SHP77 treated with DMSO at 0.1 percent for 48 hours (cell line): ENCODE results near the gene SCGN.
A peak's percentile ranks its signal among the peaks of the same experiment; 100 is the strongest.

Source experiments
- DNase-seq: peaks from one replicate; lab custom pipeline; 2025; lab: John Stamatoyannopoulos, UW

The SCGN gene

DNA sequence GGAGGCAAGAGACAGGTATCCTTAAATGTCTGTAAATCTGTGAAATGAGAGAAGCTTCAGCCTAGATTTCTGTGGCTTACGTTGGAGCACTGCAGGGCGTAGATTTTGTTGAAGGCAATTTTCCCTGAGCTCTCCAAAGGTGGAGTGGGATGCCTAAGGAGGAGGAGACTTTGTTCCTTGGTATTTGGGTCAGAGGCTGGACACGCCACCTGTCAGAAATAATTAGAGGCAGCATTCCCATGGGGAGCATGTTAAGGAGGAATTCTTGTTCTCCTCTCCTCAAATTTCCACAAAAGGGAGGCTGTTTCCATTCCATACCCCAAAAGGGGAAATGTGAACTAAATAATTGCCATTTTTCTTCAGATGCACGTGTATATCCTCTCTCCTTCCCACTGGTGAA is 11.1 kb upstream of the SCGN start:
- no peak for DNase-seq

DNA sequence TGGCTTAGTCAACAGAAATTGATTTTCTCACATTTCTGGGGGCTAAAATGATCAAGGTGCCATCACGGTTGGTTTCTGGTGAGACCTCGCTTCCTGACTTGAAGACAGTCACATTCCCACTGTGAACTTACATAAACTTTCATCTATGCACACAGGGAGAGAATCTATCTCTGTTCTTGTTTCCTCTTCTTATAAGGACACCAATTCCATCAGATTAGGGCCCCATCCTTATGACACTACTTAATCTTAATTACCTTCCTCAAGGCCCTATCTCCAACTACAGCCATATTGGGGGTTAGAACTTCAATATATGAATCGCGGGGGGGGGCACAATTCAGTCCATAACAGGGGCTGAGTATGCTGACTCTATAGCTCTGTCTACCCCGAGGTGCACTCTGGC is 10.6 kb upstream of the SCGN start:
- DNase-seq = no peak

DNA sequence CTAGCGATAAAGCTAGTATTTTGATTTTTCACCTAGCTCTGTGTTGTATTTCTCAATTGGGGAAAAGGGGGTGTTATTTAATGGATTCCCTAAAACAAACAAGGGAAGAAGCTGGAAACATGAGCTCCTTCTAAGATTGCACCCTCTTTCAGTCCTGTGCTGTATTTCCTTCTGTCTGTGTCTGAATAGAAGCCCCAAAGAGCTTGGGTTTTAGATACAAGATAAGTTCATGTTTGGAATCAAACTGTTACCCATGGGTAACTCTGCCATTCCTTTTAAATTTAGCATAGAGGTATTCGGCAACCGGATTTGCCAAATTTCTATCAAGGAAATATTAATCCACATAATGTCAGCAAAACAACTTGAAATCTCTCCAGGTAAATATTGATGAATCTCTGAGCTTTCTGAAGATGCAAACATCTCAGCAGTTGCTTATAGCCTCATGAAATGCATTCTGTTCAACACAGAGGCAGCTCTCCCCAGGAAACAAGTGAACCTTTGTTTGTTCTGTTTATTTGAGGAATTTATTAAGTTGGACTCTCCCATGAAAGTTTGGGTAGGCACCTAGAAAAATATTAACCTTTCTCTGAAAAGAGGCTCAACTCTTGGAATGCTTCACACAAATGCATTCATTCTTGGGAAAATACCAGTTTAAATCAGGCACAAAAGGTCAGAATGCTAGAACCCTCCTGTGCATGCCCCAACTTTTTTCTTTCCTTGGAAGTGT is 9.9 kb upstream of the SCGN start:
- no peak for DNase-seq

DNA sequence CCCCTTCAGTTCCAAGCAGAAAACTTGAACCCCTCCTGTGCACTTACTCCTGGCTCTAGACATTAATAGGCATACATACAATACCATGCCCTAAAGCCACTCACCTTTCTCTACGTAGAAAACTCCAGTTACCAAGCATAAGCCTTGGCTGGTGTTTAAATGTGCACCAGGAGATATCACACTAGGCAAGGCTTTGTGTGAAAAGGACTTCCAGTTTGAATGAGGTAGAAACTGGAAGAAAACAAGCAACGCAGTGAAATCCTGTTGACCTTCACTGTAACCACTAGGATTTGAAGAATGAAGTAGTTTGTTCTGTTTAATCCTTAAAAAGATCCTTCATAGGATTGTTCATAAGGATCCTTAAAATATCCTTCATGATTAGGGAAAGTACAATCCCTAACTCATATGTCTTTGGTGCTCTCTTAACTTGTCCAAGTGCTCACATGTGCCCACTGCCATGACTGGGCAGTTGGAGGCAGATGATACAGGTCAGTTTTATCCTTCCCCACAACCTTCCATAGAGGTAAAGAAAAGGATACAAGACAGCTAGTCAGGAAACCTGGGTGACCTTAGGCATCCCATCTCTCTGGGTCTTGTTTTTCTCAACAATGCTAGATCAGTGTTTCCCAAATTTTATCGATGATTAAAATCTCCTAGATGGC is 9.2 kb upstream of the SCGN start:
- no peak for DNase-seq

DNA sequence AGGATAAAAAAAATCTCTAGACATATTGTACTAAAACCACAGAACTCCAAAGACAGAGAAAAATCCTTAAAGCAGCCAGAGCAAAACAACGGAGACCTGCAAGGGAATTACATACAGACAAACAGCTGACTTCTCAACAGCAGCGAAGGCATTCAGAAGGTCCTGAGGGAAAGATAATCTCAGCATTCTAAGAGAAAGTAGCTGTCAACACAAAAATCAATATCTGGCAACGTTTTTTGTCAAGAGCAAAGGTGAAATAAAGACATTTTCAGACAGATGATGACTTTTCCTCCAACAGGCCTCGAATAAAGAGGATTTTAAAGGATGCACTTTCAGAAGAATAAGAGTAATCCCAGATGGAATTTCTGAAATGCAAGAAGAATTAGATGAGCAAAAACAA is 6.1 kb upstream of the SCGN start:
- DNase-seq = no peak

DNA sequence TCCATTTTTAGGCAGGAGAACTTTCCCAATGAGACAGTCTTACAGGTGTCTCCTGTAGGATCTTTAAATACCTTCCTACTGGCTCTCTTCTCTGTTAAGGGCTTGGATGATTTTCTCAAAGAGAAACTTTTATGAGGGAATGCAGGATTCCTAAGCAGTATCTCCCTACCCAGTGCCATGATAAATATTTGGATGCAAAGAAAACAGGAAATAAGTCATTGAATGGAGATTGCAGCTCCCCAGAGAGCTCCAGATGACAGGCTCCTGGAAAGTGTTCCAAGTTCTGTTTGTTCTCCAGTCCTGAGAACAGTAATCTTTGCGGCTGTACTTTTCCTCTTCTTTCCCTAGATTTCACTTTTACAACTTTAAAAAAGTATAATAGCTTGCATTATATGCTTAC is 2.4 kb upstream of the SCGN start:
- no peak for DNase-seq

DNA sequence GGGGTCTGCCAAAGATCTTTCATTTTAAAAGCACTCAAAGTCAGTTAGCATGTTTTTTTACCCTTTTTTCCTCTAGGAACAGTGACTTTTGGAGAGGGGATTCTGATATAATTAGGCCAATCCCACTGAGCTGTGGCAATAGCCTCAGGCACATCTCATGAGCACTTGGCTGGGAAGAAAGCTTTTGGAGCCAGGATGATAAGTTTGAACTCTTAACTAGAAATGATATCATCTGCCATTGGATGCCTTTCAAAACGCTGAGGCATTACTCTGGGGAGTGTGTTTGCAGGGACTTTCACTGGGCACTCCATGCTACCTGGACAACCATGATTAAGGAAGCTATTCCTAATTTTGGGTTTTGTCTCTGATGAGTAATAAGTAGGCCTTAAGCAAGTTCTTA is 3.7 kb downstream of the SCGN start:
- no peak for DNase-seq

DNA sequence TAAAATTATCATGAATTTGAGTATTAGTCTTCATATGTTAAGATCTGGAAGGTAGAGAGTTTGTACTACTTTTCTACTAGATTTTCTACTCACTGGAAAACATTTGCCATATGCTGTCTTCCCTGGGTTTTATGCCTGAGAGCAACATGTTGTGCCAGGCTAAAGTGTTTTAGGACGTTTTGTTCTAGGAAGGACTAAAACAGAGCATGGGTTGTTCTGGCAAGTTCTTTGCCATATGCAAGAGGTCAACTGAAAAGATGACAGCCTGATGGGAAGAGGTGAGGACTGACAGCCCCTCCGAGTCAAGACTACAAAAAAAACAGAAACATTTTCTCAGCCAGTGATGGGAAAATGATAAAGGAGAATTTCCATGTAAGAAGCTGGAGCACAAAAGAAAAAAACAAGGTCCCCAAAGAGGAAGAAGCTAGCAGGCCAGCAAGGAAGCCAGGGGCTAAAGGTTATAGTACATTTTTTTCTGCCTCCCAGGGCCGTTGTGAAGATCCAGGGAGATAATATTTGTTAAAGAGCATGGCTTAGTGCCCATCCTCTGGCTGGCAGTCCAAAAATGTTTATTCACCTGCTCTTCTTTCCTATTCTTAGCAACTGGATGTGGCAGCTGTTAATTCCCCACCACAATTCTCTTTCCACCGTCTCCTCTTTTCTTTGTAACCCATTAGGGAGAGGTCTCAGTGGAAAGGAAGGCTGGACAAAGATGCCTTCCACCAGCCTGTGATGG is 7.8 kb downstream of the SCGN start:
- peak; percentile 94 for DNase-seq

GRCh38 chr6:25660512-25660911 is 8.5 kb downstream of the SCGN start:
- peak; percentile 76 for DNase-seq

DNA sequence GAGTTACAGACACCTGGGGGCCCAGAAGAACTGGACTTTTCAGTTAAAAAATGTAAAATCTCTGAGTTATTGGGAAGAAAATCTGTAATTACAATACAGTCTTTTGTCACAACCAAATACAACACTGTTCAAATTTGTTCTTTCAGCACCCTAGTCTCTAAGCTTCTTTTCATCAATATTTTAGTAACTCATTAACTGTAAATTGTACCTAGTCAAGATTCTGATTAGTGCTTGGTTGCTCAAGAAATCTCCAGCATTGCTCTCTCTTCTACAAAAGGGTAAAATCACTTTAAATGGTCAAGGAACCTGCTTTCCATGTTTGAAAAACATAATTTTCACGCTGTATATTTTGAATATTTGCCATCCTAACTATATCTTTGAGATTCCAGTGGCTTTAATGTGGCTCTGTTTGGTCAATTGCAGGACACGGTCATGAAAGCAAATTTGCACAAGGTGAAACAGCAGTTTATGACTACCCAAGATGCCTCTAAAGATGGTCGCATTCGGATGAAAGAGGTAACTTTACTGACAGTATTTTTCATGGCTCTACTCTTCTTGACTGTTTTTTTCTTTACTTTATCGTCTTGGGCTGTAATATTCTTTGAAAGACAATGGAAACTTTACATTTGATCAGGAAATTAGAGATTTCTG is 9.2 kb downstream of the SCGN start:
- DNase-seq = no peak

- DNase-seq = no peak
Measured at GRCh38 chr6:25665455-25665854, 13.4 kb downstream of the SCGN start.

DNA sequence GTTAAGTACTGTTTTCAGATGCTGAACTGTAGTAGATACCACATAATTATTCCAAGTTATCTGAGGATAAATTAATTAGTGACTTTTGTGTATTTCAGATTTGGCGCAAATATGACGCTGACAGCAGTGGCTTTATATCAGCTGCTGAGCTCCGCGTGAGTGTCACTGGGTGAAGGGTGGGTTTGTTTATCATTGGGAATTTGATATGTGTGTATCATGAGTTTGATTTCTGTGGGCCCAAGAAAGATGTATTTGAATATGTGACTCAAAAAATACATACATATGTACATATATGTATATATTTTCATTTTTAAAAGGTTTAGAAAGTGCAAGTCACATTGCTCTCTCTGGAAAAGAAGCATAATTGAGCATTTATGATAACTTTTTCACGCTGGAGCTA is 17.4 kb downstream of the SCGN start:
- no peak for DNase-seq

GRCh38 chr6:25670208-25670607 is 18.2 kb downstream of the SCGN start:
- peak; percentile 29 for DNase-seq

GRCh38 chr6:25670793-25671513 is 18.9 kb downstream of the SCGN start:
- DNase-seq = no peak

- no peak for DNase-seq
Measured at GRCh38 chr6:25671652-25672051, 19.6 kb downstream of the SCGN start.

DNA sequence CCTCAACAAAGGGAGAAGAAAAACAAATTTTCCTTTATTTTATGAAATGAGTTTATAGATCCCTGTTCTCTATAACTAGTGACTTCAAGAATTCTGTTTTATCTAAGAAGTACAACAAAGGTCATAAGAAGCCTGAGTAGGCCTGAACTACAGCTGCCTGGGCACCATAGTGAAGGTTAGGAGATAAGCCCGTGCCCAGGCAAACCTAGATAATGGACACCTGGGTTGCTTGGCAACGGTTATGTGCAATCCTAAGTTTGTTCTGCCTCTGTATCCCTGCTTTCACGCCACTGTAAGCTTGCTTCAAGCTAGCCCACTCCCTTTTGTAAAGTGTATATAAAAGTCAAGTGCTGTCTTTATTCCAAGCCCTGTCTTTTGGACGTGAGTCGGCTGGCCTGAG is 23.2 kb downstream of the SCGN start:
- no peak for DNase-seq

DNA sequence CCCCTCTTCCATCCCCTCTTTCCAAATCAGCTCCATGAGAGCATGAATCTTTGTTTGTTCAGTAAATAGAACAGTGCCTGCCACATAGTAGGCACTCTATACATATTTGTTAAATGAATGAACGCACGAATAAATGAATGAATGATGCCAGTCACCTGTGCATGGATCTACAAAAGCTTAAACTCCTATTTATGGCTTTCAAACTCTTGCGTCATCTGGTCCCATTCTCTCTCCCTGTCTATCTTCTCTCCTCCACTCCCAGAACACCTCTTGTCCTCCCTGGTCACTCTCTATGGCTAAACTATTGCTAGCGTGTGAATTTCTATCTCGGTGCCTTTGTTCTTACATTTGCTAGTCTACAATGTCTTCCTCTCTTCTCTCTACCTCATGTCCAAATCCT is 24.8 kb downstream of the SCGN start:
- no peak for DNase-seq

DNA sequence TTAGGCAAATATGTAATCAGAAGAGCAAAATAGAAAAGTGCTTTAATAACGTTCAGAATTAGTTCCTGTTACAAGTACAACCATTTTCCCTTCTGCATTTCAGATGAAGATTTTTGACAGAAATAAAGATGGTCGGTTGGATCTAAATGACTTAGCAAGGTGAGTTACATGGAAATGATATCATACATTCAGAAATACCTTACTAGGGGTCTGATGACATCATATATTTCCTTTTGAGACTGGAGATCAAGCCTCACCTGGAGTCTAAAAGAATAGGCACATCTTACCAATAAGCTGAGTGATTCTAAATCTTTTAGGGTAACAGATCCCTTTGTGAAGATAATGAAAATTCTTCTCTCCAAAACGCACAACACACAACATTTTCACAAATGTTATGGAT is 29.8 kb downstream of the SCGN start:
- no peak for DNase-seq

GRCh38 chr6:25682324-25682723 is 30.3 kb downstream of the SCGN start:
- no peak for DNase-seq

DNA sequence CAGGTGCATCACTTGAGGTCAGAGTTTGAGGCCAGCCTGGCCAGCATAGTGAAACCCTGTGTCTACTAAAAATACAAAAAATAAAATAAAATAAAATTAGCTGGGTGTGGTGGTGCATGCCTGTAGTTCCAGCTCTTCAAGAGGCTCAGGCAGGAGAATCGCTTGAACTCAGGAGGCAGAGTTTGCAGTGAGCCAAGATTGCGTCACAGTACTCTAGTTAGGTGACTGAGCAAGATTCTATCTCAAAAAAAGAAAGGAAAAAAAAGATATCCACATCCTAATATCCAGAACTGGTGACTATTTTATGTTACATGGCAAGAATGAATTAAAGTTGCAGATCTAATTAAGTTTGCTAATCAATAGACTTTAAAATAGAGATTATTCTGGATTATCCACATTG is 32.5 kb downstream of the SCGN start:
- DNase-seq = no peak

DNA sequence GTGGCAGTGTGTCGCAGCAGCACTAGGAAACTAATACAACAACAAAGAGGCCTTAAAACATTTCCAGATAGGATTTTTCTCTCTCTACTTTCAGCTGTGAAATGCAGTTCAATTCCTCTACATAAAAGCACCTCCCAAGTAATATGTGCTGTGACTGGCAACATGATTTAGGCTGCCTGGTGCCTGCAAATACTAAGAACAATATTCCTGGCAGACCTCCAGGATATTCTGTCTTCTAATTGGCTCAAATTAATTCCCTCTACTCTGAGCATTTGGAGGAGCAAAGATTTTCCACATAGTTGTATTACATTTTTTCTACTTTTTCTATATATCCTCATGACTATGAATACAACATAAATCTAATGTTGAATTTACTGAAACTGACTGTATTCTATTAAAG is 33.2 kb downstream of the SCGN start:
- no peak for DNase-seq

GRCh38 chr6:25685896-25686295 is 33.9 kb downstream of the SCGN start:
- DNase-seq = no peak
